ENCODE measurements around the gene GIMAP5. TPM values are rescaled to one million over a fixed set of nuclear protein-coding genes. Genes with fewer than 3 reads are reported as not detected.

Gene GIMAP5
- total and polyA plus RNA-seq, 10 of the 15 experiments (the other 5 are each of a cell fraction or from before 2014, with no cell fraction given): 3.7 to 9.1 (median 6.7) TPM

- TF ChIP-seq RBBP5 (conservative IDR thresholded peaks at IDR 0.05) (no peak), TCF3 (IDR thresholded peaks at IDR 0.05; ENCODE audit: borderline replicate concordance, insufficient read depth, low read depth, low read length) (no peak)
These were observed 14.5 kb downstream of the GIMAP5 start (continued) for GRCh38 chr7:150751702-150752101.

- no peak for TF ChIP-seq FOS (IDR thresholded peaks at IDR 0.05; ENCODE audit: borderline replicate concordance, extremely low read depth, insufficient read length)
- peak; percentile 45; the same call in 1 of the 2 replicates for TF ChIP-seq SPI1 (IDR thresholded peaks at IDR 0.05; ENCODE audit: borderline replicate concordance, insufficient read depth, low read depth, low read length)
- no peak for ATAC-seq
- ChIA-PET SMC1A (ENCODE audit: uncharacterized antibody, unreplicated experiment) (interaction anchor here (1.1 to 5.1 kb wide), 5 partner anchors 14 to 305 kb away, joined by 3 to 115 read pairs (median 4); partner anchors contain the start of gene GIMAP8), RAD21 (ENCODE audit: unreplicated experiment) (interaction anchor here (3.7 to 4.7 kb wide), 2 partner anchors 86 to 302 kb away, joined by 22 to 75 read pairs; partner anchors contain the start of gene GIMAP8), POLR2A (no interaction called here), CTCF (interaction anchor here (0.7 to 4.8 kb wide), 3 partner anchors 23 to 303 kb away, joined by 3 to 112 read pairs (median 5); partner anchors contain the start of gene GIMAP8)
- H3K27ac ChIP-seq (ENCODE audit: control insufficient read depth, insufficient read depth): no peak overlapping the region
- in situ Hi-C loops (cut with MboI) (loop anchor here (5.0 kb wide), 1 partner anchor 306 kb away; no protein-coding TSS in a partner anchor), intact Hi-C loops (cut with micrococcal nuclease; ENCODE audit: unreplicated experiment) (loop anchor here (5.0 kb wide), 1 partner anchor 121 kb away; the partner anchor contains the start of gene GIMAP6)
- H3K9me3 ChIP-seq (replicated peaks; ENCODE audit: control insufficient read depth, insufficient read depth, low read length): no peaks in the 10 kb centered on the region
- no peak for DNase-seq (ENCODE audit: low read depth, low spot score)
- H3K4me3 ChIP-seq: no peak overlapping the region
- H2AFZ ChIP-seq (ENCODE audit: control insufficient read depth, low read depth, low read length): peak overlapping the region; percentile 52
- FAIRE-seq: peak; percentile 47
- no TSS peak for BruUV-seq (replicated peaks)
- WGBS (ENCODE audit: insufficient coverage, insufficient replicate concordance, low lambda C conversion rate, missing lambda C conversion rate): 19% methylated on average over 6 of the region's 6 CpGs
- H3K4me1 ChIP-seq (ENCODE audit: control insufficient read depth, insufficient read depth, low read length): peaks cover 35% of the 10 kb centered on the region
- no peaks in the 10 kb centered on the region for H3K79me2 ChIP-seq (ENCODE audit: control insufficient read depth, insufficient read depth, low read length)
- H3K4me2 ChIP-seq (ENCODE audit: control insufficient read depth, insufficient read depth): no peak overlapping the region
- no peaks in the 10 kb centered on the region for H3K36me3 ChIP-seq (ENCODE audit: control insufficient read depth in 2 of 2, insufficient read depth in 2 of 2, low read length in 1 of 2)
- H4K20me1 ChIP-seq (ENCODE audit: control insufficient read depth, insufficient read depth): no peaks in the 10 kb centered on the region
- no peaks in the 10 kb centered on the region for H3K27me3 ChIP-seq (replicated peaks in 1 of 2; ENCODE audit: control insufficient read depth in 2 of 2, insufficient read depth in 2 of 2, low read length in 1 of 2)
- H3K9ac ChIP-seq (ENCODE audit: control insufficient read depth, insufficient read depth, low read length): peak overlapping the region; percentile 18; the same call in 1 of the 2 replicates
These were observed 16.0 kb downstream of the GIMAP5 start for GRCh38 chr7:150753239-150753638.
